Measurements from ENCODE around the gene SLFN14.

Gene SLFN14

GRCh38 chr17:35554668-35555067 is 6.0 kb downstream of the SLFN14 start:
- ATAC-seq (ENCODE audit: insufficient read depth, low read depth) = no peak
- no peaks in the 10 kb centered on the region for H3K36me3 ChIP-seq (ENCODE audit: insufficient read depth, low read length)
- H3K4me2 ChIP-seq (ENCODE audit: insufficient read depth, low read length) = no peak overlapping the region
- no peak overlapping the region for H3K27ac ChIP-seq (ENCODE audit: low read length)
- H3K27me3 ChIP-seq (ENCODE audit: insufficient read depth, low read length, poor library complexity) = peaks cover 5% of the 10 kb centered on the region
- no peaks in the 10 kb centered on the region for H3K9me3 ChIP-seq (ENCODE audit: insufficient read depth, low read length, severe bottlenecking)
- no peaks in the 10 kb centered on the region for H3K4me1 ChIP-seq (ENCODE audit: insufficient read depth, low read length)
- no peaks in the 10 kb centered on the region for H3K79me2 ChIP-seq (ENCODE audit: insufficient read depth, low read length)
- no peak overlapping the region for H3K9ac ChIP-seq (ENCODE audit: low read depth, low read length)
- H3K4me3 ChIP-seq (ENCODE audit: low read depth in 1 of 2, low read length in 2 of 2) = no peak overlapping the region
- H2AFZ ChIP-seq (ENCODE audit: low read depth, low read length) = no peak overlapping the region
- H4K20me1 ChIP-seq (ENCODE audit: insufficient read depth, low read length) = no peaks in the 10 kb centered on the region
- no peak for TF ChIP-seq EZH2 (IDR thresholded peaks at IDR 0.05; ENCODE audit: borderline replicate concordance, low read depth, low read length, severe bottlenecking)
- TF ChIP-seq CTCF (IDR thresholded peaks at IDR 0.05; ENCODE audit: borderline replicate concordance, extremely low read depth, low read length, poor library complexity, severe bottlenecking) = no peak
- no peak for DNase-seq

DNA sequence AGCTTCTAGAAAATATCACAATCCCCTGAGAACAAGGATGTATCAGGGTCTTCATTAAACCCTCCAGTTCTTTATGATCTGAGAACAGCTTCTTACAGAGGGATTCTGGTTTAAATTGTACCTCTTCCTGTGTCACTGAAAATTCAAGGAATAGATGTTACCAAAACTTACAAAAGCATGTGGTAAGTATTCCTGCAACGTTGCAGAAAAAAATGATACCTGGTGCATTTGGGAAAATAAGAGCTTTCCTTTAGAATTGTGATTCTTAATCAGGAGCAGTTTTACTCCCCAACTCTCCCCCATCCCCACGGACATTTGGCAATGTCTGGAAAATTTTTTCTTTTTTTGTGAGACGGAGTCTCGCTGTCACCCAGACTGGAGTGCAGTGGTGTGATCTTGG is 7.3 kb downstream of the SLFN14 start:
- no peak for TF ChIP-seq CTCF (IDR thresholded peaks at IDR 0.05; ENCODE audit: borderline replicate concordance, extremely low read depth, low read length, poor library complexity, severe bottlenecking)
- no peak for TF ChIP-seq EZH2 (IDR thresholded peaks at IDR 0.05; ENCODE audit: borderline replicate concordance, low read depth, low read length, severe bottlenecking)
- no peak for DNase-seq
- no peak overlapping the region for H3K27ac ChIP-seq (ENCODE audit: low read length)
- H3K36me3 ChIP-seq (ENCODE audit: insufficient read depth, low read length) = no peaks in the 10 kb centered on the region
- H4K20me1 ChIP-seq (ENCODE audit: insufficient read depth, low read length) = no peaks in the 10 kb centered on the region
- no peak for ATAC-seq (ENCODE audit: insufficient read depth, low read depth)
- no peaks in the 10 kb centered on the region for H3K4me1 ChIP-seq (ENCODE audit: insufficient read depth, low read length)
- H3K4me2 ChIP-seq (ENCODE audit: insufficient read depth, low read length) = no peak overlapping the region
- no peak overlapping the region for H2AFZ ChIP-seq (ENCODE audit: low read depth, low read length)
- no peaks in the 10 kb centered on the region for H3K79me2 ChIP-seq (ENCODE audit: insufficient read depth, low read length)
- H3K9me3 ChIP-seq (ENCODE audit: insufficient read depth, low read length, severe bottlenecking) = no peaks in the 10 kb centered on the region
- no peak overlapping the region for H3K4me3 ChIP-seq (ENCODE audit: low read depth in 1 of 2, low read length in 2 of 2)
- H3K9ac ChIP-seq (ENCODE audit: low read depth, low read length) = no peak overlapping the region
- peaks cover 5% of the 10 kb centered on the region for H3K27me3 ChIP-seq (ENCODE audit: insufficient read depth, low read length, poor library complexity)

DNA sequence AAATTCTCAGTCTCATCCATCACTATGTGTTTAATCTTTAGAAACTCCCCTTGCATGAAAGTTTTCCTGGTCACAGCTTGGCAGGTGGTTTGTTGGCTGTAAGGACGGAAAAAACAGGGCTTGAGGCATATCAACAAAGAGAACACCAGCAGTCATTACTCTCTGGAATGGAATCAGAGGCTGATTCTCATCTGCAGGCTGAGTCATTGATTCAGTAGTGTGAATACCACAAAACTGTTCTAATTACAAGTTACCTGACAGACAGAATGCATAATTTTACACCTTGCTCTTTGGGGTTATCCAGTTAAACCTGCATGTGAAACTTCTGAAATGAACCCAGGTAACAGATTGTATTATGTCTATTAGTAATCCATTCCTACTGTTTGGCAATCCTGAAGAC is 11.6 kb downstream of the SLFN14 start:
- H3K4me3 ChIP-seq (ENCODE audit: low read depth in 1 of 2, low read length in 2 of 2) = no peak overlapping the region
- H3K4me2 ChIP-seq (ENCODE audit: insufficient read depth, low read length) = no peak overlapping the region
- no peaks in the 10 kb centered on the region for H3K36me3 ChIP-seq (ENCODE audit: insufficient read depth, low read length)
- H3K27ac ChIP-seq (ENCODE audit: low read length) = no peak overlapping the region
- peaks cover 4% of the 10 kb centered on the region for H3K4me1 ChIP-seq (ENCODE audit: insufficient read depth, low read length)
- no peaks in the 10 kb centered on the region for H4K20me1 ChIP-seq (ENCODE audit: insufficient read depth, low read length)
- no peaks in the 10 kb centered on the region for H3K79me2 ChIP-seq (ENCODE audit: insufficient read depth, low read length)
- H3K9ac ChIP-seq (ENCODE audit: low read depth, low read length) = no peak overlapping the region
- DNase-seq (no peak), ATAC-seq (ENCODE audit: insufficient read depth, low read depth) (no peak)
- H3K27me3 ChIP-seq (ENCODE audit: insufficient read depth, low read length, poor library complexity) = no peaks in the 10 kb centered on the region
- TF ChIP-seq CTCF (IDR thresholded peaks at IDR 0.05; ENCODE audit: borderline replicate concordance, extremely low read depth, low read length, poor library complexity, severe bottlenecking) = no peak
- TF ChIP-seq EZH2 (IDR thresholded peaks at IDR 0.05; ENCODE audit: borderline replicate concordance, low read depth, low read length, severe bottlenecking) = no peak
- H3K9me3 ChIP-seq (ENCODE audit: insufficient read depth, low read length, severe bottlenecking) = no peaks in the 10 kb centered on the region
- no peak overlapping the region for H2AFZ ChIP-seq (ENCODE audit: low read depth, low read length)
